Type B pancreatic cell (in vitro differentiated cells): ENCODE data around the gene CDH24. TPM values are rescaled to one million over a fixed set of nuclear protein-coding genes. Genes with fewer than 3 reads are reported as not detected.

Experiments used
- DNase-seq: peaks from one replicate; pipeline ENCODE4 v3.0.0; 2021; ENCODE audit warnings: mixed read lengths; ENCODE audit not compliant: unreplicated experiment; ENCODE audit errors: extremely low spot score
- H3K27ac Mint-ChIP-seq: 2 replicates; pipeline ENCODE4 v1.8.0; 2021; ENCODE audit warnings: mild to moderate bottlenecking, mixed read lengths
- H3K27me3 Mint-ChIP-seq: 2 replicates; pipeline ENCODE4 v1.8.0; 2021; ENCODE audit warnings: mixed read lengths
- H3K36me3 Mint-ChIP-seq: 2 replicates; pipeline ENCODE4 v1.8.0; 2021; ENCODE audit warnings: mixed read lengths
- H3K4me1 Mint-ChIP-seq: one replicate; pipeline ENCODE4 v1.8.0; 2021; ENCODE audit warnings: mixed read lengths; ENCODE audit not compliant: unreplicated experiment
- H3K4me3 Mint-ChIP-seq: 2 replicates; pipeline ENCODE4 v1.8.0; 2021; ENCODE audit warnings: mild to moderate bottlenecking, mixed read lengths
- H3K9me3 Mint-ChIP-seq: 2 replicates; pipeline ENCODE4 v1.8.0; 2021; ENCODE audit warnings: mixed read lengths
- total RNA-seq: library from RNA; stranded (reverse); gene quantifications from 2 replicates; pipeline ENCODE4 v1.2.1, GENCODE V29; 2021; ENCODE audit warnings: low replicate concordance
- TF ChIP-seq, protein P1 (sequence below): fragments of 200-600 bp; sonication (generic); conservative IDR thresholded peaks from 2 replicates; pipeline ENCODE4 v1.5.0; 2021; ENCODE audit warnings: antibody characterized with exemption, mild to moderate bottlenecking

CDH24 gene
- total RNA-seq, 1 donor from 2014 or later, result 20.4 TPM

DNA sequence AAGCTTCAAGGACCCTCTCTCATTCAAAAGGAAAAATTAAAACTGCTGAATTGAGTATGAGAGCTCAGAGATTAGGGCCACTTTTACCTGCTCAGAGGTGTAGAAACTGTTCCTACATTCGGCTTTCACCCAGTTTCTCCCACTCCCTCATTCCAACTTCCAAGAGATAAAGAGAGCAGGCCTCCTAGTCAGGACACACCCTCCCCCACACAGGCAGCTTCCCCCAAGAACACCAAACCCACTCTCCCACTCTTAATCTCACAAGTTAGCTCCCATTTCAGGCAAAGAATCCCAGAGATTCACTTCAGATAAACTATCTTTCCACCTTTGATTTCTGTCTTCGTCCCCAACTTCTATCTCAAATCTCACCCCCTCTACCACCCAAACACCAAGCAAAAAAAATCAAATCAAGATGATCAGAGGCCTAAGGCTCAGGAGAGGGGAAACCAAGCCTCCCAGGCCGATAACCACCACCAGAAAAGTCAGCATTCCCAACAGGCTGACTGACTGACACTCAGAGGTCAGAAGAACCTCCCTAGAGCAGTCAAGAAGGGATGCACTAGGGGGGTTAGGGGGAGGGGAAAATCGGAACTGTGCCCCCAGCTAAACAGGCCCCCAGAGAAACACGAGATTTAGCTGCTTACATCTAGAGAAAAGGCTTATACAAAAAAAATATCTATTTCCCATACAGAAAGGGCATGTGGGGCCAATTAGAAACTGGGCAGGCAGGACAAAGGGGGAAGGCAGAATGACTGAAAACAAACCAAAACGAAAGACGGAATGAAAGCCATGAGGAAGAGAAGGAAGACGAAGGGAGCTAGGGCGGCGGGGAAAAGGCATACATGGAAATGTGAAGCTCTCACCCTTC lies 13.2 kb upstream of the CDH24 start:
- TF ChIP-seq, protein P1, sequence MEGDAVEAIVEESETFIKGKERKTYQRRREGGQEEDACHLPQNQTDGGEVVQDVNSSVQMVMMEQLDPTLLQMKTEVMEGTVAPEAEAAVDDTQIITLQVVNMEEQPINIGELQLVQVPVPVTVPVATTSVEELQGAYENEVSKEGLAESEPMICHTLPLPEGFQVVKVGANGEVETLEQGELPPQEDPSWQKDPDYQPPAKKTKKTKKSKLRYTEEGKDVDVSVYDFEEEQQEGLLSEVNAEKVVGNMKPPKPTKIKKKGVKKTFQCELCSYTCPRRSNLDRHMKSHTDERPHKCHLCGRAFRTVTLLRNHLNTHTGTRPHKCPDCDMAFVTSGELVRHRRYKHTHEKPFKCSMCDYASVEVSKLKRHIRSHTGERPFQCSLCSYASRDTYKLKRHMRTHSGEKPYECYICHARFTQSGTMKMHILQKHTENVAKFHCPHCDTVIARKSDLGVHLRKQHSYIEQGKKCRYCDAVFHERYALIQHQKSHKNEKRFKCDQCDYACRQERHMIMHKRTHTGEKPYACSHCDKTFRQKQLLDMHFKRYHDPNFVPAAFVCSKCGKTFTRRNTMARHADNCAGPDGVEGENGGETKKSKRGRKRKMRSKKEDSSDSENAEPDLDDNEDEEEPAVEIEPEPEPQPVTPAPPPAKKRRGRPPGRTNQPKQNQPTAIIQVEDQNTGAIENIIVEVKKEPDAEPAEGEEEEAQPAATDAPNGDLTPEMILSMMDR, result no peak
- H3K9me3 Mint-ChIP-seq, result no peaks in the 10 kb centered on the region
- peaks cover 32% of the 10 kb centered on the region for H3K36me3 Mint-ChIP-seq
- peak overlapping the region; percentile 93 for H3K4me3 Mint-ChIP-seq
- DNase-seq, result no peak
- peaks cover 40% of the 10 kb centered on the region for H3K4me1 Mint-ChIP-seq
- H3K27ac Mint-ChIP-seq, result peak overlapping the region; percentile 96
- H3K27me3 Mint-ChIP-seq, result no peaks in the 10 kb centered on the region

DNA sequence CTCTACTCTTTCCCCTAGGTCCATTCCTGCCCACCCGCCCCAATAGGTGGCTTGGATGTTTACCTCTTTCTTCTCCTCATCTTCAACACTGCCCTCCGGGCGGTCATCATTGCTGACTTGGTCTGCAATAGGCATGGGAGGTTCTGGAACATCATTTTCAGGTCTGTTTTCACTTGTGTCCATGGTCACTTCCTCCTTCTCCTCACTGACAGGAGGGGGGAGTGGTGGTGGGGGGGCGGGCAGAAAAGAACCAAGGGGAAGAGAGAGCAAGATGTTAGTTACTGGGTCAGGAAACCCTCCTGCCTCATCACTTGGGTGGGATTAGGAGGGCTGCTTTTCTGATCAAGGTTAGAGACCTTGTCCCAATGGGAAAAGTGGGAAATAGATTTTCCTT lies 12.1 kb upstream of the CDH24 start:
- DNase-seq, result no peak
- H3K4me3 Mint-ChIP-seq, result peak overlapping the region; percentile 93
- TF ChIP-seq, protein P1, result no peak
- H3K4me1 Mint-ChIP-seq, result peaks cover 40% of the 10 kb centered on the region
- H3K36me3 Mint-ChIP-seq, result peaks cover 28% of the 10 kb centered on the region
- H3K27ac Mint-ChIP-seq, result peak overlapping the region; percentile 96
- H3K9me3 Mint-ChIP-seq, result no peaks in the 10 kb centered on the region
- no peaks in the 10 kb centered on the region for H3K27me3 Mint-ChIP-seq

DNA sequence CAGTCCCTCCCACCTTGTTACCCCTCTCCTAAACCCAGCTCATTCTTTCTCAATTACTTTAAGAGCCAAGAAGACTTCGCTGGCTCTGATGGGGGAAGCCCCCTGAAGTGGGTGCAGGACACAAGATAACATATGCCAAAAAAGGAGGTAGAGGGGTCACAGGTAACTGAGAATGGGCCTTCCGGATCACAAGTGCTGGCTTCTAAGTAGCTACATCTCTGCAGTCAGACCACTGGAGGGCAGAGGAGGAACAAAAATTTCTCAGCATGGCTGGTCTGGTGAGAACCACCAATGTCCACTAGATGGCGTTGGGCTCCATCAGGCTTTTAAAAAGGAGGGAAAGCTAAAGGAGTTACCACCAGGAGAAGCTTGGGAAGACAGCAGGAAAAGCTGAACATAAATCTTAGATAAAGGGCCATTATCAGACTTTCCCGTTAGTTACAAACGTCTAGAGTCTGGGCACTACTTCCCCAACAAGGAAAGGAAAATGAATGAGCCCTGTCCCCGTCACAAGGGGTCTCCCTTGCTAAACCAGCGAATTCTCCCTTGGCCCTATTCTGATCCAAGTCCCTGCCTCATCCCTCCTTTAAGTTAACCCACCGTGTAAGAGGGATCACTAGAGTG lies 11.6 kb upstream of the CDH24 start:
- Mint-ChIP-seq H3K9me3 (no peaks in the 10 kb centered on the region), H3K4me1 (peaks cover 41% of the 10 kb centered on the region), H3K36me3 (peaks cover 29% of the 10 kb centered on the region), H3K27me3 (no peaks in the 10 kb centered on the region), H3K4me3 (peak overlapping the region; percentile 87), H3K27ac (peak overlapping the region; percentile 89)
- TF ChIP-seq, protein P1, result peak; percentile 99
- DNase-seq, result no peak

DNA sequence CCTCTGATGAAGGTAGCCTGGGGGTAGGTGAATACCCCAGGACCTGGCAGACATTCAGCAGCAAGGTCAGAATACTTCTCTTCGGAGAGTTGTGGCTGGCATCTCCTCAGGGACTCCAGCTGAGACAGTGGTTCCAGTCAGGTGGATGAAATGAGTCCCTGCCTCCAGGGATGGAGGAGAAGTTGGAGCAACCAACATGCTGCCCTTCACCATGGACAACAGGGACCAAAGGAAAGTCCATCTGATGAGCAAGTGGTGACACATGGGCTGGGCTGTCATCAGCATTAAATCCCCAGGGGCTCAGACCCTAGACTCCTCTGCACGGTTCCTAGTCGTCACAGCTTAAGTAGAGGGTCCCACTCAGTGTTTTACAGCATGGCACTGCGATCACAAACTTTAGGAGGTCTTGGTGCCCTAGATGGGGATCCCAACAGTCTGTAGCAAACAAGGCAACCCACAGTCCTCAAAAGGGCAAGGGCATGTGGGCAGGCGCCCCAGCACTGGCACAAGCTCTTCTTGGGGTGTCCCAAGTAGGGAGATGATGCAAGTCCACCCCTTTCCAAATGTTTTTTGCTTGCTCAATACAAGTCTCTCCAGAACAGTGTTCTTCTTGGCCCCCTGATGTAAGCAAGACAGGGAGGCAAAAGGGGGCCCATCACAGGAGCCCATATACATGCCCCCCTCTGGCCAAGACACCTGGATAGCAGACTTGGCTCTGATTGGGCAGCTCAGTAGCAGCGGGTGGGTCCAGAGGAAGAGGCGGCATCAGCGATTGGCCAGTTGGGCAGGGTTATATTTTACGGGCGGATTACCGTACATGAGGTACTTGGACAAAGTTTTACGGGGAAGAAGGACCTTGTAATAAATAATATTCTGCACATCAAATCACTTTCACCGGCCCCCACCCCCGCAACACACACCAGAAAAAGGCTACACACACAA lies 10.8 kb upstream of the CDH24 start:
- H3K36me3 Mint-ChIP-seq, result peaks cover 37% of the 10 kb centered on the region
- DNase-seq, result no peak
- H3K27me3 Mint-ChIP-seq, result no peaks in the 10 kb centered on the region
- H3K9me3 Mint-ChIP-seq, result no peaks in the 10 kb centered on the region
- TF ChIP-seq, protein P1, result no peak
- peak overlapping the region; percentile 87 for H3K4me3 Mint-ChIP-seq
- H3K4me1 Mint-ChIP-seq, result peaks cover 47% of the 10 kb centered on the region
- H3K27ac Mint-ChIP-seq, result peak overlapping the region; percentile 89
